CD4-positive, alpha-beta T cell treated with Interleukin-15 for 1 hour (primary cell): Measurements from ENCODE around the gene ARPC1A.
"Not testable (repeated sequence)": the region's sequence is repeated elsewhere in the genome, so short reads cannot be mapped to it uniquely, and the experiment has no call there.

Source experiments
- DNase-seq: peaks from one replicate; pipeline ENCODE4 v3.0.0-alpha.2; 2020

The ARPC1A gene

DNA sequence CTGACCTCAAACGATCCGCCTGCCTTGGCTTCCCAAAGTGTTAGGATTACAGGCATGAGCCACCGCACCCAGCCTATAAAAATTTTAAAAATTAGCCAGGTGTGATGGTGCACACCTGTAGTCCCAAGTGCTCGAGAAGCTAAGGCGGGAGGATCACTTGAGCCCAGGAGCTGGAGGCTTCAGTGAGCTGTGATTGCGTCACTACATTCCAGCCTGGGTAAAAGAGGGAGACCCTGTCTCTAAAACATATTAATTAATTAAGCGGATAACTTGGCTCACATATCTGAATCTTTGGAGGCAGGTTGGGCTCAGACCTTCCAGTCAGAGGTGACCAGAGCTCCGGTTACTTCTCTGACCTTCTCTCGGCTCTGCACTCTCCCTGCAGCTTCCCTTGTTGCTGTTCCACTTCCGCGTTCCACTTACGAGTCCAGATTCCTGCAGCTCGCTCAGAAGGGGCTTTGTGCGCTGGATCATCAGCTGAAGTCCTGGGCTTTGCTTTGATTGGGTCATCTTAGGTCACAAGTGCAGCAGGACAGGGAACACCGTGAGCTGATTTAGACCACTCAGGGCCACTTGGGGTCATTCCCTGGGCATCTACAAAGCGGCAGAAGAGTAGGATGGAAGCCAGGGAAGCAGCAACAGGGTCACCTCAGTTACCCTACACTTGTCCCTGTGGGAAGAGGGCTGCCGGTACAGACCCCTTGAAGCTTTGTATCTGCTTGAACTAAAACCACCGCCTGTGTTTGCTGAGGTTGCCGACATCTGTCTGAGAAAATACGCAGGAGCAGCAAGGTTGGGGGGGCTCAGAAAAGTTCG is 46.8 kb downstream of the ARPC1A start:
- no peak for DNase-seq

- no peak for DNase-seq
Observed at GRCh38 chr7:99373091-99374066, 47.7 kb downstream of the ARPC1A start.

DNA sequence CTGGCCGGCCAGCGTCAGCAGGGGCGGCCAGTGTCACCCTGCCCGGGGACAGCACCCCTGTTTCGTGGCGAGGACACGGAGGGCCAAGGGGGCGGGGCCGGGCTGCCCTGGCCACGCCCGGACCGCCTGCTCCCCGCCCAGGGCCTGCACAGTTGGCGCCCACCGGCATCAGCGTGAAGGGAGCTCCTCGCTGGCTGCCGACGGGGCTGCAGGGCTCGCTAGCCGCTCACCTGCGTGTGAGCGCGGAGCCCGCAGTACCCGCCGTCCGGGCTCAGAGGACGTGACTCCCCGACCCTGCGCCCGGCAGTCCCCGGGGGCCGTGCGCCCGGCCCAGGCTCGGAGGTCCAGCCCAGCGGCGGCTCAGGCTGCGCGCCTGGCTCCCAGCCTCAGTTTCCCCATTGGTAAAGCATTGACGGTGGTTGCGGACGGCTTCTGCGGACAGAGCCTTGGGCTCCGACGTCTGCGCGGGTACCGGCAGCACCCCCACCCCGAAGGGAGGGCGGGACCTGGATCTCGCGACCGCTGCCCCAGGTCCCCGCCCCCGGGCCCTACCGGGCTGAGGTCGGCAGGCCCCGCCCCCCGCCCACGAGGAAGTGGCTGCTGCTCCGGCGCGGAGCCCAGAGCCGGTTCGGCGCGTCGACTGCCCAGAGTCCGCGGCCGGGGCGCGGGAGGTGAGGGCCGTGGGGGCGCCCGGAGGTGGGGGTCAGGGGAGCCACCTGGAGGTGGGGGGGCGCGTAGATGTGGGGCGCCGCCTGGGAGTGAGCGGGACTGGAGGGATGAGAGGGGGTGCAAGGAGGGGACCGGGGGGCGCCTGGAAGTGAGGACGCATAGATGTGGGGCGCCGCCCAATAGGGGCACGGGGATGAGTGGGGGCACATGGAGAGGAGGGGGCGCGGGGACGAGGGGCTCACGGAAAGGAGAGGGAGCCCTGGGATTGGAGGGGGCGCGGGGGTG is 48.7 kb downstream of the ARPC1A start, which contains the start of gene ARPC1B:
ARPC1B (plus strand) TSS at position 620 of the 954 bp plus-strand sequence. CDS start 10,985 bp downstream, outside the sequence.
- DNase-seq, result peak; percentile 88

- peak; percentile 68 for DNase-seq
Observed at GRCh38 chr7:99375070-99375807, 49.5 kb downstream of the ARPC1A start.

DNA sequence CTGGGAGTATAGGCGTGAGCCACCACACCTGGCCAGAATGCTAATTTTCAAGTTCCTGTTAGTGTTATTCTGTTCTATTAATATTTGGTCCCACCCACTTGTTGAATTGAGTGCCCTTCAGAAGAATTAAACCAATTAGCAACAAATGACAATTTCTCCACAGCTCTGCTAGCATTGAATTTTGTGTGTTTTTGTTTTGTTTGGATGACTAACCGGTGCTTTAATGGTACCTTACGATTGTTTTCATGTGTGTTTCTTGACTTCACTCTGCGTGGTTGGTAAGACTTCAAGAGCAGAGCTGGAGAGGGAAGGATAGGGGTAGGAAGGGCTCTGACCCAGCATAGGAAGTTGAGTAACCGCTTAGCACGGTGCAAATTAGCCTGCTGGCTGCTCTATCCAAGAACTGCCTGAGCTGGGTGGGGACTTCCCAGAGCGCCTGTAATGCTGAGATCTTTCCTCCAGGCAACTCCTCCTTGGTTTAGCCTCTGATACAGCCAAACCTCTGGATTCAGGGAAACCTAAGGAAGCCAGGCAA is 53.4 kb downstream of the ARPC1A start:
- peak; percentile 77 for DNase-seq

DNA sequence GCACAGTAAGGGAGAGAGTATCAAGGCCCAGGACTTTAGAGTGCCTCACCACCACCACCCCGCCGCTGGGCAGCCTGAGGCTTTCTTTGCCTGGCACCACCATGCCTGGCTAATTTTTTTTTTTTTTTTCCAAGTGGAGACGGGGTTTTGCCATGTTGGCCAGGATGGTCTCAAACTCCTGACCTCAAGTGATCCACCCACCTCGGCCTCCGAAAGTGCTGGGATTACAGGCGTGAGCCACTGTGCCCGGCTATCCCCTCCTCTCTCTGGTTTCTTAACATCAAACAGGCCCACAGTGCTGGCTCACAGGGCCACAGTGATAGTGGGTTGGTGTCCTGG is 54.0 kb downstream of the ARPC1A start:
- not testable (repeated sequence) for DNase-seq

- peak; percentile 76 for DNase-seq
Observed at GRCh38 chr7:99380032-99380822, 54.5 kb downstream of the ARPC1A start.

DNA sequence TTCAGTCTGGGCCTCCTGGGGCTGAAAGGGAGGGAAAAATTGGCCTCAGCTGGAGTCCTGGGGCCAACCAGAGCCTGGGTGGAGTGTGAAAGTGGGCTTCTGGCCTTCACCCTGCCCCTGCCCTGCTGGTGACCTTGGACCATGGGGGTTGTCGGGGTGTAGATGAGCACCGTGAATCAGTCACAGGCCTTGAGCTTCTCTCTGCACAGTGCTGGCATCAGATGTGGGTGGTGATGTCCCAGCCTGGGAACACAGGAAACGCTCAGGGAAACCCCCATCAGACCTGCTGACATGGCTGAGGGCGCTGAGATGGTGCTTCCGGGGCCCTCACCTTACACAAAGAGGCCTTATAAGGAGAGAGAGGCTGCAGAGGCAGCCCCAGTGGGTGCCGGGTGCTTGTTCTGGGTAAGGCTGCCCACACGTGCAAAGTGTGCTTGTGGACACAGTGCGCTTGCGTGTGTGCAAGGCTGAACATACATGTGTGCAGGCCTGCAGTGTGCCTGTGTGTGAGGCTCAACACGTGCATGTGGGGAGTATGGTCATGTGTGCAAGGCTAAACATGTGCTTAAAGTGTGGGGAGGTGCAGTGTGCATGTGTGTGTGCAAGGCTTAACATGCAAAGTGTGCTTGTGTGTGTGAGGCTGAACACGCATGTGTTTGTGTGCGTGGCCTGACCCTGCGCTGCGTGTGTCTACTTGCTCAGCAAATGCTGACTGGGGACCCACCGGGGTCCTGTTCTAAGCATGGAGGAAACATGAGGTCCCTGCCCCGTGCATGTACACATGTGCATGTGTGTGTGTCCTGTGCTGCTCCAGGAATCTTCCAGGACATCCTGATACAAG is 55.3 kb downstream of the ARPC1A start:
- DNase-seq, result peak; percentile 94

DNA sequence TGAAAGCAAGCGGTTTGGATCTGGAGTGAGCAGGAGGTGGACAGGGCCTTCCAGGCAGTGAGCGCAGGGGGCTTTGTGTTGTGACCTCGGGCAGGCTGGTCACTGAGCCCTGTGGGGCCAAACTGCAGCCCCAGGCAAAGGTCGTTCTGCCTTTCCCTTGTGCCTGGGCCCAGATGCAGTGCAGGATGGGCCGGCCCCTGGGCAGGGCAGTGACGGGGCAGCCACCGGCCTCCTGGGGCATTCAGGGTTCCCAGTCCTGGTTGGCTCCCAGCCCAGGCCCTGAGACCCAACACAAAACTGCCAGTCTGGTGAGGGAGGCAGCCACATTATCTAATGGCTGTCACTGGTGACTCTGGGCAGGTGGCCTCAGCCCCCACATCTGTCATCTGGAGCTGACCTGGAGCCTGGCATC is 56.0 kb downstream of the ARPC1A start:
- DNase-seq, result no peak

DNA sequence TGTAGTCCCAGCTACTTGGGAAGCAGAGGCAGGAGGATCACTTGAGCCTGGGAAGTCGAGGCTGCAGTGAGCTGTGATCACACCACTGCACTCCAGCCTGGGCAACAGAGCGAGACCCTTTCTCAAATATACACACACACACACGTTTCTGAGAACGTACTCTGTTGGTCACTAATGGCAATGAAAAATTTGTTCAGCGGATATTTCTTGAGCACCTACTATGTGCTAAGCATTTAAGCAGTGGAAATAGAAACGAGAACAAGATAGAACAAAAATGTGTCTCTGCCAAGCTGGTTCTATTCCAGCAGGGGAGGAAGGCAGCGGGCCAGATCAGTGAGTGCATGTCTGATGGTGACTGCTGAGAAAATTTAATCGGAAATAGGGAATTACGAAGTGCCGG is 57.5 kb downstream of the ARPC1A start:
- DNase-seq, result no peak

DNA sequence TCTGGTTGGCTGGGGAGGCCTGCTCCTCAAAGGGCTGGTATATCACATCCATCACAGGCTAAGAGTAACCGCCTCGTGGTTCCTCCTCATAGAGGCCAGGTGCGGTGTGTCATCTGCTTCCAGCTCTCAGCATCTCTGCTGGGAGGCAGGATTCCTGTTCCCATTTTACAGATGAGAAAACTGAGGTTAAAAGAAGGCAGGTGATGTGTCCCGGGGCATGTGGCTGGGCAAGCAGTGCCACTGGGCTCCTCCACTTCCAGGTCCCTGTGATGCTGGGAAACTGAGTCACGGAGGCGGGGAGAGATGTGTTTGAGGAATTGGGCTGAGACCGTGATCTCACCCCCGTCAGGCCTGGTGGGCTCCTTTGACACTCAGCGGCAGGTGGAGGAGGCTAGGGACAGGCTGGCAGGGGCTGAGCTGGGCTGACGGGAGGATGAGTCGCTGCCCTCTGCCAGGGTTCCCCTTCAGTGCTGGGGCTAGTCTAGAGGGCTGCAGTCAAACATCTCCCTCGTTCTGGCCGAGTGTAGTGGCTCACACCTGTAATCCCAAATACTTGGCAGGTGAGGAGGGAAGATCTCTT is 58.2 kb downstream of the ARPC1A start:
- no peak for DNase-seq

DNA sequence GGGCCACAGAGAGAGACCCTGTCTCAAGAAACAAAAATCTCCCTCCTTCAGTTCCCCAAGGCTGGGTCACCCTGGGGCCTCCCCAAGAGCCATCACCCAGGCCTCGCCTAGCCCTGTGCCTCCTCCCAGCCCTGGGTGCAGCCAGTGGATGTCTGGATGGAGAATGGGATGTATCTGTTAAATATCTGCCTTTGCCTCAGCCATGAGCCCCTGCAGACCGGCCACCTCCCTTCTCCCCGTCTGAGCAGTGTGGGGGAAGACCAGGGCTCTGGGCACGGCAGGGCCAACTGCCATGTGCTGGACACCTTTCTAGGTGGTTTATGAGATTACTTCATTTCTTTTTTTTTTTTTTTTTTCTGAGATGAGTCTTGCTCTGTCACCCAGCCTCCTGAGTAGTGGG is 58.8 kb downstream of the ARPC1A start:
- DNase-seq, result no peak

GRCh38 chr7:99385564-99385963 is 59.9 kb downstream of the ARPC1A start:
- no peak for DNase-seq

DNA sequence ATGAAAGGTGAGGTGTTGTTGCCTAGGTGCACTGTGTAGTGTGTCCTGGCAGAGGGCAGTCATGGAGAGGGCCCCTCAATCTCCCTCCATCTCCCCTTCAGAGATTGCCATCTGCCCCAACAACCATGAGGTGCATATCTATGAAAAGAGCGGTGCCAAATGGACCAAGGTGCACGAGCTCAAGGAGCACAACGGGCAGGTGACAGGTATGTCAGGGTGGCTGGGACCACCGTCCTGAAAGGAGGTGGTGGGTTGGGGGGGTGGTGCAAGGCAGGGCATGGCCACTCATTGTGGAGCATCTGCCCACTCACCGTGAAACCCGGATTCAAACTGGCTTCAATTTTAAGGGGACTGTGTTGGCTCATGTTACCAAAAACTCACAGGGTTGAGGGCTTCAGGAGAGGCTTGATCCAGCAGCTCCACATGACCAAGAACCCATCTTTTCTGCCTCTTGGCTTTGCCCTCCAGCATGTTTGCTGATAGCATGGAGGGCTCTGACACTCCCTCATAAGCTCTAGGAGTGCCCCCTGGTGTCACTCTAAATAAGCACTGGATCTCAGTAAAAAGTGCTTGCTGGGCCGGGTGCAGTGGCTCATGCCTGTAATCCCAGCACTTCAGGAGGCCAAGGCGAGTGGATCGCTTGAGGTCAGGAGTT is 61.0 kb downstream of the ARPC1A start:
- DNase-seq, result peak; percentile 59

- not testable (repeated sequence) for DNase-seq
Observed at GRCh38 chr7:99387239-99387635, 61.5 kb downstream of the ARPC1A start.

GRCh38 chr7:99387912-99388311 is 62.2 kb downstream of the ARPC1A start:
- no peak for DNase-seq

- DNase-seq, result no peak
Observed at GRCh38 chr7:99389772-99390171, 64.1 kb downstream of the ARPC1A start.

DNA sequence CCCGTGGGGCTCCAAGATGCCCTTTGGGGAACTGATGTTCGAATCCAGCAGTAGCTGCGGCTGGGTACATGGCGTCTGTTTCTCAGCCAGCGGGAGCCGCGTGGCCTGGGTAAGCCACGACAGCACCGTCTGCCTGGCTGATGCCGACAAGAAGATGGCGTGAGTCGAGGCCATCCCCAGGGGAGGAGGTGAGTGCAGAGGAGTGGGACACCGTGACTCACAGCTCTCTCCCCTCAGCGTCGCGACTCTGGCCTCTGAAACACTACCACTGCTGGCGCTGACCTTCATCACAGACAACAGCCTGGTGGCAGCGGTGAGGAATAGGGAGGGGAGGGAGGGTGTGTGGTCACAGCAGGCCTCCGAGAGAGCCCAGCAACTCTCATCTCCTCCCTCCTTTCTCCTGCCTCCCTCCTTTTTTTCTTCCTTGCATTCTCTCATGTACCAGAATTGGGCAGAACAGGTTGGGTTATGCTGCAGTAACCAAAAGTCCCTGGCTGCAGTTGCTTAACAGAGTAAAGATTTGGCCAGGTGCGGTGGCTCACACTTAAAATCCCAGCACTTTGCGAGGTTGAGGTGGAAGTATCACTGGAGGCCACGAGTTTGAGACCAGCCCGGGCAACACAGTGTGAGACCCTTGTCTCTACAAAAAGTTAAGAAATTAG is 65.4 kb downstream of the ARPC1A start:
- no peak for DNase-seq
